Activated CD4-positive, alpha-beta T cell treated with anti-CD3 and anti-CD28 coated beads for 48 hours (primary cell): ENCODE data around the gene TNNT2.

Experiments used
- DNase-seq: peaks from one replicate; pipeline ENCODE4 v3.0.0-alpha.2; 2020

TNNT2 gene

GRCh38 chr1:201376107-201376463 is 1.4 kb downstream of the TNNT2 start:
- DNase-seq, result no peak

DNA sequence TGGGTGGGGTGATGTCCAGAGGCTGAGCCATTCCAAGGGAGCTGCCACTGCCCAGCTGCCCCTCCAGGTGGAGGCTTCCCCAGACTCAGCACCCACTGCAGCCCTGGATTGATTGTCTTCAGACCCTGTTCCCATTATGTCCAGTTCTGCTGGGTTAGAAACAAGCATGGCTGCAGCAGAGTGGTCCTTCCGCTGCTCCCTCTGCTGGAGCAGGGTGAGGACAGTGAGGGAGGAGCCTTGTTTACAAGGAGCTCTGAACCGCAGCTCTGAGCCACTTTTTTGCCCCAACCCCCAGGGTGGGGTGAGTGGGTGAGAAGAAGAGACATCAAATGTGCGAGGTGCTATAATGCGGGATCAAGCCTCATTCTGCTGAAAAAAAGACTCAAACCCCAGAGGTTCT is 2.3 kb downstream of the TNNT2 start:
- no peak for DNase-seq

GRCh38 chr1:201374364-201374763 is 3.1 kb downstream of the TNNT2 start:
- DNase-seq, result no peak

GRCh38 chr1:201371792-201372191 is 5.7 kb downstream of the TNNT2 start:
- DNase-seq, result no peak

GRCh38 chr1:201371276-201371675 is 6.2 kb downstream of the TNNT2 start:
- no peak for DNase-seq

- DNase-seq, result no peak
Measured at GRCh38 chr1:201370500-201370899, 7.0 kb downstream of the TNNT2 start.

DNA sequence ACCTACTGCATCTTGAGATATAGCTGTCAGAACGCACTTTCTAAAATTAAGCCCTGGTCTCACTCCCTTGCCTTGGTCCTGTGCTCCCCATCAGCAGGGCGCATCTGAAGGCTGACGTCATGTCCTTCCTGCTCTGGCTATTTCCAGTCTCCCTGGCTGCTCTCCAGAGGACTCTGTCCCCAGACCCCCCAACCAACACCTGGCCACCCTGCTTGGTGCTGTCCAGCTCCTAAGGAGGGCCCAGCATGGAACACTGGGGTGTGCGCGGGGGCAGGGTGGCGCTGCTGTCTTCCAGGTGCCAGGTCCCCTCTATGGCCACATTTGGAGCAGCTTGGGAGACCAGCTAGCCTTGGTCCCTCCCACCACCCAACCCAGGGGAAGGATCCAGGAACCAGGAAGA is 8.3 kb downstream of the TNNT2 start:
- no peak for DNase-seq

DNA sequence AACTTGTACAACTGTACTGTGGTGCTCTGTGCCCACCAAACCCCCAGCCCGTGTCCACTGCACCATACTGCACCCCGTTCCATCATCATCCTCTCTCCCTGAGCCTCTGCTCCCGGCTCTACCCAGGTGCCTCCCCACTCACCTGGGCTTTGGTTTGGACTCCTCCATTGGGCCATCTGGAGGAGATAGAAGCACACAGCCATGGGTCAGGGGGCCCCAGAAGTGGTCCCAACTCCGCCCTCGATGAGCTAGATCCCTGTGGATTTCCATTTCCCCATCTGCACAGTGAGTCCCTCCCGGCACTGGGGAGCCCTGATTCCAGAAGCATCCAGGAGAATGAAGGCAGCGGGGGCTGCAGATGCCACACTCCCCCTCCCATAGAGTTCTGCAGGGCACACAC is 10.8 kb downstream of the TNNT2 start:
- DNase-seq, result no peak

DNA sequence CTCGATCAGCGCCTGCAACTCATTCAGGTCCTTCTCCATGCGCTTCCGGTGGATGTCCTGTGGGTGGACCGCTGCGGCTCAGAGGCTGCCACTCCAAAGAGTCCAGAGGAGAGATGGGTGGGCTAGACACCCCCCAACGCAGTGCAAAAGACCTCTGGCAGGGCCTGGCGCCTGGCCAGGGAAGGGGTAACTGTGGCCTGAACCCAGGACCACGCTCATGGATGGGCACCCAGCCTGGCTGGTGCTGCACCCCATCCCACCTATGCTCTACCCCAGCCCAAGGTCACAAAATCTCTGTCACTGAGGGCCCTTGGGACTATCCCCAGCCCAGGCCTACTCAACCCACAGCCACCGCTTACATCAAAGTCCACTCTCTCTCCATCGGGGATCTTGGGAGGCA is 12.2 kb downstream of the TNNT2 start:
- no peak for DNase-seq

- no peak for DNase-seq
Measured at GRCh38 chr1:201364808-201365105, 12.7 kb downstream of the TNNT2 start.

DNA sequence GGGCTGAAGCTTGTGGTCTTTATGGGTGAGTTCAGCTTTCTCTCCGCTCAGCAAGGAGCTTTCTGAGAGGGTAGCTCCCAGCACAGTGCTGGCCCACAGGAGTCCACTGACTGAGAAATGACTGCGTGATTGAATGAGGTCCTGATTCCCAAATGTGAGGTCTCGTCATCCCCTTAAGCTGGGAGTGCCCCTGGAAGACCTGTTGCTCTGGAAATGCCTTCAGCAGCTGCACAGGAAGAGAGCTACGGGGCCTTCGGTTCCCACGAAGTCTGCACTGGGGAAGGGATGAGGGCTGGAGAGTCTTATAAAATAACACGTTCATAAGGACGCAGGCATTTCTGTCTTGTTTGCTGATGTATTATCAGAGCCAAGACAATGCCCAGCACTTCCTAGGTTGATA is 14.0 kb downstream of the TNNT2 start:
- DNase-seq, result no peak

DNA sequence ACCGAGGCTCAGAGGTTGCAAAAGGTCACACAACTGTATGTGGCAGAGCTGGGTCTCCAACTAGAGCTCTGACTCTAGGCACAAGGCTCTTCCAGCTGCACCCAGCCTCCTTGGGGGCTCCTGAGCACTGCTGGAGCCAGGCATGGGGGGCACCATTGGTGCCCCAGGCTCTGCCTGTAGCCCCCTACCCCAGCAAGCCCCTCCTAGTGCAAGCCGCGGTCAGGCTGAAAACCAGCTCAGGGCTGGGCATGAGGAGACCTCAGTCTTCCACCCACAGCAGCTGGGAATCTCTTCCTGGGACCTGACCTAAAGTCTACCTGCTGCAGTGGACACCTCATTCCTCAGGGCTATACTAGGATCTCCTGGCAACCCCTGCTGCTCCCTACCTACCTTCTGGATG is 14.6 kb downstream of the TNNT2 start:
- no peak for DNase-seq

DNA sequence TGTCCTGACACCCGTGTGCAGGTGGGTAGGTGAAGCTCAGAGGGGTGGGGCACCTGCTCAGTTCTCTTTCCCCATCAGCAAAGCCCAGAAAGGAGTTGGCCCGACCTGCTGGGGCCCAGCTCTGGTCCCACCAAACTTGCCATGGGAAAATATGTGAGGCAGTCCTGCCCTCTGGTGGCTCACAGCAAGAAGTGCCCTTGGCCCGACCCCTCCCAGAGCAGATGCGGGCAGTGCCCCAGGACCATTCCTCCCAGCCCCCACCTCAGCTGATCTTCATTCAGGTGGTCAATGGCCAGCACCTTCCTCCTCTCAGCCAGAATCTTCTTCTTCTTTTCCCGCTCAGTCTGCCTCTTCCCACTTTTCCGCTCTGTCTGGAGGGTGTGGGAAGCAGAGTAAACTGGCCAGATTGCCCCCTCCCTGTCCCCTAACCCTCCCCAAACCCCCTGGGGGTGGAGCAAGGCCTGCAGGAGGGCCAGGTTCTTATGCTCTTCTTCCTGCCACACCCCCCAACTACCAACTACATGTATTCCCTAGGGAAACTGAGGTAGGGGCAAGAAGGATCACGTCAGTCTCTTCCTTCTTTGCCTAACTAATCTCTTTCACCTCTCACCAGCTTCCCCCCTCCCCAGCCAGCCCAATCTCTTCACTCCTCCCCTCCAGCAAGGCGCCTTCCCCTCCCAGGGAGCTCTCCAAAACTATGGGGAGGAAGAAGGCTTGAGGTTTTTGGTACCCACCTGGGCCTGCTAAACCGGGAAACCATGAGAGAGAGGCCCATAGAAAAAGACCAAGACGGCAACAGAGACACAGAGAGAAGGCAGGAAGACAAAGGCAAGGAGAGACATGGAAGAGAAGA is 15.6 kb downstream of the TNNT2 start:
- DNase-seq, result peak; percentile 52

DNA sequence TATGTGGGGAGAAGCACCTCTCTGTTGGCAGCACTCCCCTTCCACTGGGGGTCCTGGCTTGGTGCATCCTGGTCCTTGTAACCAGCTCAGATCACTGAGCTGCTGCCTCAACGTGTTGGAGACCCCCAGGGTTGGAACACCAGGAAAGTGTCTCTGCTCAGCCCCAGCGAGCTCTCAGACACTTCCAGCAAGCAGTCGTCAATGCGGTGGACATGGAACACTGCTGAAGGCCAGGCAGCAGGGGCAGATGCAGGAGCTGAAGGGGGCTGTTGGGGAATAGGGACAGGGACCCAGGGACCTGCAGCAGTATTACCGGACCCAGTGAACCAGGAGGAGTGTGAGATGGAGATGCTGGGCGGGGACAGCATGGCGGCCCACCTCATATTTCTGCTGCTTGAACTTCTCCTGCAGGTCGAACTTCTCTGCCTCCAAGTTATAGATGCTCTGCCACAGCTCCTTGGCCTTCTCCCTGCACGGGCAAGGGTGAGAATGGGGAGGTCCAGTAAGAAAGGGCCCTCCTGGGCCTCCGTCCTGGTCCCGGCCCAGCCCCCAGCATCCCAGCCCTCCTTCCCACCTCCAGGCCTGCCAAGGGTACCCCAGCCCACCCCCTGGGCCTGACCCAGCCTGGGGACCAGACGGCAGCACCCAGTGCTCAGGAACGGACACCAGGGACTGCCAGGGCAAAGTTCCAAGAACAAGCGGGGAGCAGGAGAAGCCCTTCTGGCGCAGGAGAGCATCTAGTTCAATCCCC is 16.4 kb downstream of the TNNT2 start:
- no peak for DNase-seq

DNA sequence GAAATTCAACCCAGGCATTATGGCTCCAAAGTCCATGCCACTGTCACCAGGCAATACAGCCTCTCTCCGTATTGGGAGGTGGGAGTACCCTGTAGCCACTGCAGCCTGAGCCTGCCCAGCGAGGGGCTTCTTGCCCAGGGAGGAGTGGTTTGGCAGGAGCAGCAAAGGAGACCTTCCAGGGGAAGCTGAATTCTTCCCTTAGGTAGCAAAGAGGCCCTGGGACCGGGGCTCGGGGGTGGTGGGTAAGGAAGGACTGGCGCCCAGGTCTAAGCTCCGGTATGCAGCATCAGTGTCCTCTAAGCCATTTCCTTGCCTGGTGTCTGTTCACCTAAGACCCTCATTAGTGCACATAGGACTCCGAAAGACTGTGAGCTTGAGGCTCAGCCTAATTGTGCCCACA is 17.0 kb downstream of the TNNT2 start:
- DNase-seq, result no peak

DNA sequence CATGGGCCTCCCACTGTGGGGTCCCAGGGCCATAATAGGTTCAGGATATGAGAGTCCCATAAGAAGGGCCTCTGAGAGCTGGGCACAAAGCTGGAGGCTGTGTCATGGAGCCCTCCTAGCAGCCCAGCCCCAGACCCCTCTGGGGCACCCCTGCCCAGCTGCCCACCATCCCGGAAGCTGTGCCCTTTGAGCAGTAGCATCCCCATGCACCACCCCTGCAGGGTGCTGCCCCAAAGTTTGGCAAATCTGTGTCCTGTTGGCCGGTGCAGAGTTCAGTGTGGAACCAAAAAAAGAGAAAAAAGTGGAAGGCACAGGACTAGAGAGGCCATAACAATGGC is 17.6 kb downstream of the TNNT2 start:
- no peak for DNase-seq

- no peak for DNase-seq
Measured at GRCh38 chr1:201359031-201359872, 18.2 kb downstream of the TNNT2 start.

DNA sequence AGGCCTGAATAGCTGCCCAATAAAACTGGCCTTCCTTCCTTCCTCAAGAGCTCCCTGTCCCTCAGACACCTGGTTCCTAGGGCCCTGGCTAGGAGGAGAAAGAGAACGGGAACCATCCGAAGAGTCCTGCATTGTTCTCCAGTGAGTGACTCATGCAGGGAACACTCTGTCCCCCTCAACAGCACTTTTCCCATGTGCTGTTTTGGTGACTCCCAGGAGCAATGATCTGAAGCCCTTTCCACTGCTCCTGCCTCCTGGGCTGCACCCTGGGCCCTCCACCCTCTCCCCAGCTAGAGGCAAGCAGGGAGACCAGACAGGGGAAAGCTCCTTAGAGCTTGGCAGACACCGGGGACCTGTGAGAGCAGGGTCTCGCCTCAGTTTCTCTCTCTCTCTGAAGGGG is 18.9 kb downstream of the TNNT2 start:
- DNase-seq, result no peak

DNA sequence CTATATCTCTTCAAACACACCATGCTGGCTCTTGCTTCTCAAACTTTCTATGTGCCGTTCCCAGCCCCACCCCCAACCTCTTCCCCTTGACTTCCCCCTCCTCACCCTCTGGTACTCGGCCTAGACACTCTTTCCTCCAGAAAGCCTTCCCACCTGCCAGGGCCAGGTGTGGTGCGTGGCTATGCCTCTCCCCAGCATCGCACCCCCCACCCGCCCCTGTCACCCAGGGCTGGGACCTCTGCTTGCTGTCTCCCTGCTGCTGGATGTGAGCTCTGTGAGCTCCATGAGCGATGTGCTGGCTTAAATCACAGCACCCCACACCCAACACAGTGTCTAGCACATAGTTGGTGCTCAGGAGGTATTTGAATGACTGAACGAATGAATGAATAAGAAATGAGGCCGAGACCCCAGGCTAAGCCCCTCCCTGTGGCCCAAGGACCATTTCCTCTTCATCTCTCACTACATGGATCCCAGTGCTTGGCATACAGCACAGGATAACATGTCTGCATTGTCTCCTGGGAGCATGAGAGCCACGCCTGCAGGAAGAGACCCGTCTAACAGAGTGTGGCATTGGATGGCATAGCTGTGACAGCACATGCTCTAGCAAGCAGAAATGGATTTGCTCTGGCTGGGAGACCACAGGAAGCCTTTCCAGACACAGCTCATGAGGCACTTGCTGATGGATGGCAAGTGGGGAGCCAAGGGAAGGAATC is 19.7 kb downstream of the TNNT2 start:
- DNase-seq, result no peak

- DNase-seq, result no peak
Measured at GRCh38 chr1:201357211-201357610, 20.3 kb downstream of the TNNT2 start.

DNA sequence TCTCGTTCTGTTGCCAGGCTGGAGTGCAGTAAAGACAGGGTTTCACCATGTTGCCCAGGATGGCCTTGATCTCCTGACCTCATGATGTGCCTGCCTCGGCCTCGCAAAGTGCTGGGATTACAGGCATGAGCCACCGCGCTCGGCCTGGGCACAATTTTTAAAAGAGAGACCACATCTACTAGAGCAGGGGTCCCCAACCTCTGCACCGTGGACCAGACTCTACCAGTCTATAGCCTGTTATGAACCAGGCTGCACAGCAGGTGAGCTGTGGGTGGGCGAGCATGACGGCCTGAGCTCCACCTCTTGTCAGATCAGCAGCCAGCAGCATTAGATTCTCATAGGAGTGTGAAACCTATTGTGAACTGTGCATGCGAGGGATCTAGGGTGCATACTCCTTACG is 20.8 kb downstream of the TNNT2 start:
- no peak for DNase-seq

GRCh38 chr1:201356236-201356635 is 21.2 kb downstream of the TNNT2 start:
- no peak for DNase-seq

GRCh38 chr1:201355471-201355870 is 22.0 kb downstream of the TNNT2 start:
- no peak for DNase-seq
